GM12864 (cell line): Measurements from ENCODE around the gene SHD.
"Not testable (repeated sequence)": the region's sequence is repeated elsewhere in the genome, so short reads cannot be mapped to it uniquely, and the experiment has no call there.

ENCODE experiments used
- DNase-seq: peaks from one replicate; pipeline ENCODE4 v3.0.0-alpha.2; 2011; ENCODE audit warnings: low read depth
- H3K4me3 ChIP-seq: 2 replicates; pipeline ENCODE4 v1.5.1; 2011; ENCODE audit warnings: mild to moderate bottlenecking, low read depth, low read length, control low read depth
- TF ChIP-seq, protein P1 (sequence below): IDR thresholded peaks from 2 replicates; pipeline ENCODE4 v1.5.1; 2011; ENCODE audit warnings: low read depth, mild to moderate bottlenecking, moderate library complexity, low read length, control low read depth, inconsistent platforms; ENCODE audit errors: missing control alignments

Gene SHD

DNA sequence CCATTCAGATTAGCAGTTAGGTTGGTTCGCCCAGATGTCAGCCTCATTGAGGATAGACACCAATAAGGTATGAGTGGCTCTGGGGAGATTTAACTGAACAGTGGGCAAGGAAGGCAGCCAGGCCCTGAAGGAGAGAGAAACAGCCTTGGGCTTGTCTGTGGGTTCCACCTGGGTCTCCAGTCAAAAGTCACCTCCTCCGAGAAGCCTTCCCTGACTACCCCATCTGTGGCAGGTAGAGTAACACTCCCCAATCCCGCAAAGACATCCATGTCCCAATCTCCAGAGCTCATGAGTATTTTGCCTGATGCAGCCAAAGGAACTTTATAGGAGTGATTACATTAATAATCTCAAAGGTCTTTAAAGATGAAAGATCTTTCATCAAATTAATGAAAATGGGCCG lies 40.2 kb upstream of the SHD start:
- H3K4me3 ChIP-seq: no peak overlapping the region
- TF ChIP-seq, protein P1, sequence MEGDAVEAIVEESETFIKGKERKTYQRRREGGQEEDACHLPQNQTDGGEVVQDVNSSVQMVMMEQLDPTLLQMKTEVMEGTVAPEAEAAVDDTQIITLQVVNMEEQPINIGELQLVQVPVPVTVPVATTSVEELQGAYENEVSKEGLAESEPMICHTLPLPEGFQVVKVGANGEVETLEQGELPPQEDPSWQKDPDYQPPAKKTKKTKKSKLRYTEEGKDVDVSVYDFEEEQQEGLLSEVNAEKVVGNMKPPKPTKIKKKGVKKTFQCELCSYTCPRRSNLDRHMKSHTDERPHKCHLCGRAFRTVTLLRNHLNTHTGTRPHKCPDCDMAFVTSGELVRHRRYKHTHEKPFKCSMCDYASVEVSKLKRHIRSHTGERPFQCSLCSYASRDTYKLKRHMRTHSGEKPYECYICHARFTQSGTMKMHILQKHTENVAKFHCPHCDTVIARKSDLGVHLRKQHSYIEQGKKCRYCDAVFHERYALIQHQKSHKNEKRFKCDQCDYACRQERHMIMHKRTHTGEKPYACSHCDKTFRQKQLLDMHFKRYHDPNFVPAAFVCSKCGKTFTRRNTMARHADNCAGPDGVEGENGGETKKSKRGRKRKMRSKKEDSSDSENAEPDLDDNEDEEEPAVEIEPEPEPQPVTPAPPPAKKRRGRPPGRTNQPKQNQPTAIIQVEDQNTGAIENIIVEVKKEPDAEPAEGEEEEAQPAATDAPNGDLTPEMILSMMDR: no peak
- no peak for DNase-seq

DNA sequence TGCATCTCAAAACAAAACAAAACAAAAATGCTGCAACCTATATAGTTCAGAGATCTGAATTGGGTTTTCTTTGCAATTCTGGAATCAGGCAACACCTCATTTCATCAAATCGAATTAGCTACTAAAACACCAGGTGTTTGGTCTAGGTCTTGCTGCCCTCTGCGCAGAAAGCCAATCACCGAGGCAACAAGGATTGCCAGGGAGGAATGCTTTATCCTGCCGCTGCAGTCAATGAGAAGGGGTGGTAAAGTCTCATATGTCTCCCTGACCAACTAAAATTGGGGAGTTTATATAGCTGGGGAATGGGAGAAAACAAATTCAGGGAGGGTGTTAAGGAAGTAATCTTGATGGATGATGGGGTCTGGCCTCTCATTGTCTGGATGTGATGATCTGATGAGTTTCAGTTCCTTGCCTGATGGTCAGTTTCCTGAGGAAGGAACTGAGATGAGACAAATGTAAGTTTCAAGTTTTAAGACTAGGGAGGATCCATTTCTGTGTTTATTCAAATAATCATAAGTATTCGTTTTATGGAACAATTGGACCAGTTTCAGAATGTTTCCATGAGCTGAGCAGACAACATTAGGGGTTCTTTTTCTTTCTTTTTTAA lies 37.1 kb upstream of the SHD start:
- DNase-seq: no peak
- TF ChIP-seq, protein P1: no peak

DNA sequence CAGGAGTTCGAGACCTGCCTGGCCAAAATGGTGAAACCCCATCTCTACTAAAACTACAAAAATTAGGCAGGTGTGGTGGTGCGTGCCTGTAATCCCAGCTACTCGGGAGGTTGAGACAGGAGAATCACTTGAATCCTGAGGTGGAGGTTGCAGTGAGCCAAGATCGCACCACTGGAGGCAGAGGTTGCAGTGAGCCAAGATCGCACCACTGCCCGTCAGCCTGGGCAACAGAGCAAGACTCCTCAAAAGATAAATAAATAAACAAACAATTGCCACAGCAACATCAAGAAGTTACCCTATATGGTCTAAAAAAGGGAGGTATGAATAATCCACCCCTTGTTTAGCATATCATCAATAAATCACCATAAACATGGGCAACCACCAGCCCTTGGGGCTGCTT lies 33.1 kb upstream of the SHD start:
- H3K4me3 ChIP-seq, DNase-seq: not testable (repeated sequence)

More for the DNA sequence above, 37.1 kb upstream of the SHD start:
- no peak overlapping the region for H3K4me3 ChIP-seq

DNA sequence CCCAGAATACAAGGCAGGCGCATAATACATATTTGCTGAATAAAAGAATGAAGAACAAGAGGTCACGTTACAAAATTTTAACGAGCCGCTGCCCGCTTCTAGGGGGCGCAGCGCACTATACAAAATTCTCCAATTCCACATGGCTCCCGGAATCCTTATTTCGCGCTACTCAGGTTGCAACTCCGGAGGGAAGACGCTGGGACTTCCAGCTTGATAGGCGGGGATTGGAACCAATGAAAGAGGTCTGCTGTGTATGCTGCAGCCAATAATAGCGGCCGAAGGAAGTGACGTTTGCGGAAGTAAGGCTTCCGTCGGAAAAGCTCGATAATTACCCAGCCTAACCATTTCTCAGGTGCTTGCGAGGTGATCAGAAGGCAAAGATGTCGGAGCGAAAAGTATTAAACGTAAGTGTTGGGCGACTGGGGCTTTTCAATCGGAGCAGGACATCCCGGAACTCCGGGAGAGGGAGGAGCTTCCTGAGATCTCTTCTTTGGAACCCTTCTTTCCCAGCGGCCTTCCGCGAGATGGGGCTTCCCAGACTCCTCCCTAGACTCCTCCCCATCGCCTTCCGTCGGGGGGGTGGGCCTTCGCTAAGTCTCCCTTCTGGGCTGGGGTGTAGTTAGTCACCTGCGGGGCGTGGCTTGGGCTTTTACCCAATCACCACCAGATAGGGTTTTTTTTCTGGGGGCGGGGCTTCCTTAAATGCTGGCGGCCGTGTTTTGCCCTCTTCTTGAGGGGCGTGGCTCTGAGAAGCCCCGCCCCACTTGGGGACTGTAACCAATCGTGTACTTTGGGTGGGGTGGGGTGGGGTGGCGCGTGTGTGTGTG lies 32.1 kb upstream of the SHD start, which contains the start of gene YJU2:
Gene YJU2, plus strand, starts transcription at position 314 of the 827 bp plus-strand sequence. Its CDS starts 67 bp downstream, at position 381.
- peak within 1 kb of the TSS; percentile 69 for H3K4me3 ChIP-seq
- TF ChIP-seq, protein P1: peak; percentile 54
- DNase-seq: peak; percentile 98

DNA sequence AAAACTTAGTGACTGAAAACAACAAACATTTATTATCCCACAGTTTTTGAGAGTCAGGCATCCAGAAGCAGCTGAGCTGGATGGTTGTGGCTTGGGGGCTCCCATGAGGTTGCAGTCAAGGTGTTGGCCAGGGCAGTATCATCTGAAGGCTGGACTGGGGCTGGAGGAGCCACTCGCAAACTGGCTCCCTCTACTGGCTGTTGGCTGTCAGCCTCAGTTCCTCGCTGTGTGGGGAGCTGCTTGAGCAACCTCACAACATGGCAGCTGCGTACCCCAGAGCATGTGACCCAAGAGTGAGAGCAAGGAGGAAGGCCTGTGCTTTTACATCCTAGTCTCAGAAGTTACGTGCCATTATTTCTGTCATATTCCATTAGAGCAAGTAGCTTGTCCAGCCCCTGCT lies 22.5 kb upstream of the SHD start:
- no peak for DNase-seq
- TF ChIP-seq, protein P1: peak; percentile 37
- no peak overlapping the region for H3K4me3 ChIP-seq

DNA sequence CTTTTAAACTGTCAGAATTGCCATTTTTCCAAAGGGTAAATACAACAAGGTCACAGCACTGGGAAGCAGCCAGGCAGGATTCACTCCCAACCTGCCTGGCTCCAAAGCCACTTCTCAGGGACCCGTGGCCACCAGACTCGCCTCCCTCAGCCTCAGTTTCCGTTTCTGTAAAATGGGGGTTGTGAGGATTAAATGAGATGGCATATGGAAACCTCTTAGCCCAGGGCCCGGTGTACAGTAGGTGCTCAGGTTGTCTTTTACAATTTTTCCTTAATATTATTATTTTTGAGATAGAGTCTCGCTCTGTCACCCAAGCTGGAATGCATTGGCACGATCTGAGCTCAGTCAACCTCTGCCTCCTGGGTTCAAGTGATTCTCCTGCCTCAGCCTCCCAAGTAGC lies 22.0 kb upstream of the SHD start:
- TF ChIP-seq, protein P1: no peak
- DNase-seq: no peak
- H3K4me3 ChIP-seq: no peak overlapping the region

DNA sequence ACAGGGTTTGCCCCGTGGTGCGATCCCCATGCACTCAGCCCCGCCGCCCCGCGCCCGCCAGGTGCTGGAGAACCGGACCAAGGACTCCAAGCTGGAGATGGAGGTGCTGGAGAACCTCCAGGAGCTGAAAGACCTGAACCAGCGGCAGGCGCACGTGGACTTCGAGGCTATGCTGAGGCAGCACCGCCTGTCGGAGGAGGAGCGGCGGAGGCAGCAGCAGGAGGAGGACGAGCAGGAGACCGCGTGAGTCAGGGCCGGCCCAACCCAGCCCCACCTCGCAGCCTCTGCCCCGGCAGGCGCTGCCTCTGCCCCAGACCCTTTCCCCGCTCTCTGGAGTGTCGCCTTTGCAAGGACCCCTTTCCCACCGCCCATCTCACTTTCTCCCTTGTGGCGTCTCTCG lies 20.9 kb upstream of the SHD start:
- TF ChIP-seq, protein P1: no peak
- no peak overlapping the region for H3K4me3 ChIP-seq
- no peak for DNase-seq
